Gastroesophageal sphincter (tissue), 3 donors: ENCODE results near the gene MAP3K4.

ENCODE experiments used
- CTCF ChIP-seq, 4 experiments: fragments of 200-600 bp in 2 of 4; fragments of 450-650 bp in 2 of 4; sonication (generic) in 1 of 4; IDR thresholded peaks; one replicate each; pipeline ENCODE4 v1.5.1; 2017 to 2019; ENCODE audit warnings: antibody characterized with exemption in 4 of 4, mild to moderate bottlenecking in 2 of 4, moderate library complexity in 2 of 4
- POLR2AphosphoS5 ChIP-seq: sonication (generic); formaldehyde crosslinking; IDR thresholded peaks from one replicate; pipeline ENCODE4 v1.6.1; 2017; ENCODE audit warnings: antibody characterized with exemption

- TF ChIP-seq CTCF (IDR thresholded peaks at IDR 0.05), result no peak
- no peak for TF ChIP-seq POLR2AphosphoS5
Measured at GRCh38 chr6:161066511-161066910, 74.9 kb downstream of the MAP3K4 start.
